Esophagus squamous epithelium (tissue), 5 donors: ENCODE measurements around the gene ZBTB17. TPM values are rescaled to one million over a fixed set of nuclear protein-coding genes. Genes with fewer than 3 reads are reported as not detected.

Experiments used
- DNase-seq: peaks from one replicate; lab custom pipeline; 2025; lab: John Stamatoyannopoulos, UW
- H3K27ac ChIP-seq, 4 donors: fragments of 200-600 bp; sonication (generic); one replicate each; pipeline ENCODE4 v1.5.1; 2016 to 2019; ENCODE audit warnings: mild to moderate bottlenecking in 1 of 4
- H3K27me3 ChIP-seq, 4 donors: fragments of 200-600 bp; sonication (generic); 1 replicate in 3 of 4; 2 replicates in 1 of 4; pipeline versions ENCODE4 v1.5.1 to v1.6.0; 2017 to 2021; ENCODE audit warnings: antibody characterized with exemption in 1 of 4
- H3K36me3 ChIP-seq, 3 donors: fragments of 200-600 bp; sonication (generic); one replicate each; pipeline ENCODE4 v1.5.1; 2016 to 2019
- H3K4me1 ChIP-seq, 3 donors: fragments of 200-600 bp; sonication (generic); one replicate each; pipeline ENCODE4 v1.5.1; 2017 to 2019
- H3K4me3 ChIP-seq, 4 donors: fragments of 200-600 bp; sonication (generic); 1 replicate in 3 of 4; 2 replicates in 1 of 4; pipeline ENCODE4 v1.5.1; 2016 to 2019; ENCODE audit warnings: mild to moderate bottlenecking in 2 of 4, moderate library complexity in 1 of 4
- H3K9me3 ChIP-seq, 3 donors: fragments of 200-600 bp; sonication (generic); one replicate each; pipeline ENCODE4 v1.5.1; 2016 to 2019
- POLR2A ChIP-seq, 4 donors: fragments of 450-650 bp; IDR thresholded peaks; one replicate each; pipeline ENCODE4 v1.6.1; 2017; ENCODE audit warnings: antibody characterized with exemption in 4 of 4, mild to moderate bottlenecking in 4 of 4, moderate library complexity in 3 of 4
- WGBS, 2 donors: methylation state at CpG; one replicate each; pipeline ENCODE4 v1.1.5; 2018; 5-methylcytosine and 5-hydroxymethylcytosine counted together
- intact Hi-C: fragments of 100-400 bp; cut with DNase I; formaldehyde crosslinking; loops from one replicate; pipeline ENCODE4 v1.15.0; 2022
- total RNA-seq, 4 donors: library from RNA; depleted of rRNA; stranded (reverse); fragments of >200 nt; gene quantifications; one replicate each; pipeline ENCODE4 v1.1.0, GENCODE V29; 2016
- TF ChIP-seq, protein P1 (sequence below), 6 experiments: fragments of 450-650 bp in 4 of 6; fragments of 200-600 bp in 2 of 6; sonication (generic) in 2 of 6; IDR thresholded peaks; one replicate each; pipeline ENCODE4 v1.5.1; 2016 to 2019; ENCODE audit warnings: antibody characterized with exemption in 6 of 6, mild to moderate bottlenecking in 4 of 6, moderate library complexity in 4 of 6
- donor health status: DM: yes; HTN: yes; CAD: no.

The ZBTB17 gene
- total RNA-seq, 4 donors from 2014 or later: 19.1 to 33.1 (median 26.8) TPM

- Histone ChIP-seq H3K27ac (no peak overlapping the region), H3K27me3 (no peaks in the 10 kb centered on the region), H3K4me1 (peaks cover 9 to 27% (median 17%) of the 10 kb centered on the region in 3 donors), H3K4me3 (no peak overlapping the region), H3K9me3 (no peaks in the 10 kb centered on the region), H3K36me3 (peaks cover 40 to 88% (median 69%) of the 10 kb centered on the region in 3 donors)
- intact Hi-C loops: no loop called here
- WGBS, 2 donors: 90 to 100% methylated on average over 5 to 6 of the region's 55 CpGs
- no peak for DNase-seq
- TF ChIP-seq, protein P1, sequence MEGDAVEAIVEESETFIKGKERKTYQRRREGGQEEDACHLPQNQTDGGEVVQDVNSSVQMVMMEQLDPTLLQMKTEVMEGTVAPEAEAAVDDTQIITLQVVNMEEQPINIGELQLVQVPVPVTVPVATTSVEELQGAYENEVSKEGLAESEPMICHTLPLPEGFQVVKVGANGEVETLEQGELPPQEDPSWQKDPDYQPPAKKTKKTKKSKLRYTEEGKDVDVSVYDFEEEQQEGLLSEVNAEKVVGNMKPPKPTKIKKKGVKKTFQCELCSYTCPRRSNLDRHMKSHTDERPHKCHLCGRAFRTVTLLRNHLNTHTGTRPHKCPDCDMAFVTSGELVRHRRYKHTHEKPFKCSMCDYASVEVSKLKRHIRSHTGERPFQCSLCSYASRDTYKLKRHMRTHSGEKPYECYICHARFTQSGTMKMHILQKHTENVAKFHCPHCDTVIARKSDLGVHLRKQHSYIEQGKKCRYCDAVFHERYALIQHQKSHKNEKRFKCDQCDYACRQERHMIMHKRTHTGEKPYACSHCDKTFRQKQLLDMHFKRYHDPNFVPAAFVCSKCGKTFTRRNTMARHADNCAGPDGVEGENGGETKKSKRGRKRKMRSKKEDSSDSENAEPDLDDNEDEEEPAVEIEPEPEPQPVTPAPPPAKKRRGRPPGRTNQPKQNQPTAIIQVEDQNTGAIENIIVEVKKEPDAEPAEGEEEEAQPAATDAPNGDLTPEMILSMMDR (IDR thresholded peaks at IDR 0.05): no peak
- no peak for TF ChIP-seq POLR2A (IDR thresholded peaks at IDR 0.05)
Observed at GRCh38 chr1:15944308-15945010, 31.4 kb downstream of the ZBTB17 start.

DNA sequence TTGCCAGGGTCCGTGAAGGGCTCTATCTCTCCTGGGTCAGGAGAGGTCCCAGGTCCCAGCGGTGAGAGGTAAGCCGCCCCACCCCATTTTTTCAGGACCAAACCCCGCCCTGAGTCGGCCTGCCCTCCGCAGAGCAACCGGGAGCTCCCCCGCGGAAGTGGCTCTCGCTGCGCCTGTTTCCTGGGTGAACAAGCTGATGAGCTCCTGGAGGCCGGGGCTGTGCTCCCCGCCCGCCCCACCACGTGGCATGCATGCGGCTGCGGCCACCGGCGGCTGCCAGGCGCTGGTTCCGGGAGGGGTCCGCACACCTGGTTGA lies 32.0 kb downstream of the ZBTB17 start:
- intact Hi-C loops: no loop called here
- Histone ChIP-seq H3K27me3 (no peaks in the 10 kb centered on the region), H3K9me3 (no peaks in the 10 kb centered on the region), H3K36me3 (peaks cover 42 to 93% (median 69%) of the 10 kb centered on the region in 3 donors), H3K4me1 (peaks cover 8 to 27% (median 17%) of the 10 kb centered on the region in 3 donors), H3K4me3 (no peak overlapping the region), H3K27ac (no peak overlapping the region)
- DNase-seq: no peak
- TF ChIP-seq POLR2A (IDR thresholded peaks at IDR 0.05): no peak
- TF ChIP-seq, protein P1 (IDR thresholded peaks at IDR 0.05): no peak
- no CpG with 5 or more reads among the region's 22 CpGs for WGBS, 2 donors

DNA sequence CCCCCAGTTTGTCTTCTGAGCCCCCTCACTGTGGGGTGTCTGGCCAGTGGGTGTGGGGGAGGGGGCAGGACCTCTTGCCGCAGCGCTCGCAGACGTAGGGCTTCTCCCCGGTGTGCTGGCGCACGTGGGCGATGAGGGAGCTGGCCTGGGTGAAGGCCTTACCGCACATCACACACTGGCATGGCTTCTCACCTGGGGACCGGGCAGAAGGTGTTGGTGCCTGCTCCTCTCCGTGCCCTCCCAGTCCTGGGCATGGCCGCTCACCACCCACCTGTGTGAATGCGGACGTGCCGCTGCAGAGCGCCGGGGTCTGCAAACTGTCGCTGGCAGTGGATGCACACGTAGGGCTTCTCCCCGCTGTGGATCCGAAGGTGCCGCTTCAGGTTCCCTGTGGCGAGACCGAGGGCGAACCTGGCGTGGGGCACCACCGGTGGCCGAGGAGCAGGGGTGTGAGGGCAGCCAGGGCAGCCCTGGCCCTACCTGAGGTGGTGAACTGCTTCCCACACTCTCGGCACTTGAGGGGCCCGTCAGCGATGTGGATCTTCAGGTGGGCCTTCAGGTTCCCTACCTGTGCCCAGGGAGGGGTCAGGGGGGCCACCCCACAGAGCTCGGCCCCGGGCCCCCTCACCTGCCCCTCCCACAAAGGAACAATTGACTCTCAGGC lies 32.4 kb downstream of the ZBTB17 start:
- H3K27me3 ChIP-seq: no peaks in the 10 kb centered on the region
- H3K27ac ChIP-seq: no peak overlapping the region
- 92 to 94% methylated on average over 9 to 10 of the region's 33 CpGs for WGBS, 2 donors
- intact Hi-C loops: no loop called here
- H3K4me1 ChIP-seq: peaks cover 8 to 27% (median 12%) of the 10 kb centered on the region in 3 donors
- H3K36me3 ChIP-seq: peaks cover 47 to 98% (median 74%) of the 10 kb centered on the region in 3 donors
- TF ChIP-seq, protein P1 (IDR thresholded peaks at IDR 0.05): no peak
- TF ChIP-seq POLR2A (IDR thresholded peaks at IDR 0.05): no peak
- H3K9me3 ChIP-seq: no peaks in the 10 kb centered on the region
- H3K4me3 ChIP-seq: no peak overlapping the region
- DNase-seq: no peak

- no peak for TF ChIP-seq POLR2A (IDR thresholded peaks at IDR 0.05)
- TF ChIP-seq, protein P1 (IDR thresholded peaks at IDR 0.05): no peak
- intact Hi-C loops: no loop called here
- Histone ChIP-seq H3K27ac (no peak overlapping the region), H3K36me3 (peaks cover 52 to 100% (median 80%) of the 10 kb centered on the region in 3 donors), H3K4me3 (no peak overlapping the region), H3K4me1 (peaks cover under 1 to 22% (median 5%) of the 10 kb centered on the region in 3 donors), H3K27me3 (no peaks in the 10 kb centered on the region), H3K9me3 (no peaks in the 10 kb centered on the region)
- no peak for DNase-seq
- WGBS, 2 donors: 46 to 55% methylated on average over 7 to 8 of the region's 18 CpGs
Observed at GRCh38 chr1:15942661-15943327, 33.1 kb downstream of the ZBTB17 start.
